ENCODE results near the gene CACNA1I.

GRCh38 chr22:39735776-39736175 lies 165.2 kb downstream of the CACNA1I start:
- TF ChIP-seq CEBPB (IDR thresholded peaks at IDR 0.05) (no peak), TAF1 (IDR thresholded peaks at IDR 0.05; ENCODE audit: low read depth) (no peak)
- TF ChIP-seq, protein P1, sequence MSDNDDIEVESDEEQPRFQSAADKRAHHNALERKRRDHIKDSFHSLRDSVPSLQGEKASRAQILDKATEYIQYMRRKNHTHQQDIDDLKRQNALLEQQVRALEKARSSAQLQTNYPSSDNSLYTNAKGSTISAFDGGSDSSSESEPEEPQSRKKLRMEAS (IDR thresholded peaks at IDR 0.05), result no peak

Data from Ishikawa (cell line).